Bronchial epithelial cell (primary cell): ENCODE measurements around the gene KASH5. TPM values are rescaled to one million over a fixed set of nuclear protein-coding genes. Genes with fewer than 3 reads are reported as not detected.
"Not testable (repeated sequence)": the region's sequence is repeated elsewhere in the genome, so short reads cannot be mapped to it uniquely, and the experiment has no call there.

Experiments
- DNase-seq: peaks from one replicate; pipeline ENCODE4 v3.0.0-alpha.2; 2010; ENCODE audit warnings: low read depth
- FAIRE-seq: peaks from 2 replicates; lab custom pipeline; 2011; peaks lifted over from hg19 to GRCh38; lab: Jason Lieb, UNC
- H3K27me3 ChIP-seq: 2 replicates; pipeline ENCODE4 v1.5.1; 2011; ENCODE audit warnings: low read length; ENCODE audit not compliant: control insufficient read depth, insufficient read depth
- H3K36me3 ChIP-seq: 2 replicates; pipeline ENCODE4 v1.5.1; 2011; ENCODE audit warnings: low read length; ENCODE audit not compliant: control insufficient read depth, insufficient read depth
- H3K4me3 ChIP-seq: 2 replicates; pipeline ENCODE4 v1.5.1; 2011; ENCODE audit warnings: mild to moderate bottlenecking, low read depth, low read length, control low read depth
- CTCF ChIP-seq: IDR thresholded peaks from 2 replicates; pipeline ENCODE4 v1.5.1; 2011; ENCODE audit warnings: mild to moderate bottlenecking, moderate library complexity, low read length, control low read depth, inconsistent platforms; ENCODE audit not compliant: insufficient read depth, severe bottlenecking
- total RNA-seq: library from RNA; depleted of rRNA; stranded (reverse); fragments of >200 nt; gene quantifications from 2 replicates; pipeline ENCODE4 v1.2.1, GENCODE V29; 2014

Gene KASH5
- total RNA-seq, 1 donor from 2014 or later = not detected

- no peak overlapping the region for H3K4me3 ChIP-seq
- FAIRE-seq = no peak
- H3K36me3 ChIP-seq = no peaks in the 10 kb centered on the region
- TF ChIP-seq CTCF = no peak
- H3K27me3 ChIP-seq = no peaks in the 10 kb centered on the region
- no peak for DNase-seq
Observed at GRCh38 chr19:49459388-49459787, 71.3 kb downstream of the KASH5 start.

GRCh38 chr19:49461130-49461529 lies 73.1 kb downstream of the KASH5 start:
- DNase-seq, H3K27me3 ChIP-seq, H3K4me3 ChIP-seq, FAIRE-seq, H3K36me3 ChIP-seq: not testable (repeated sequence)

GRCh38 chr19:49461656-49462055 lies 73.6 kb downstream of the KASH5 start:
- DNase-seq (no peak), FAIRE-seq (no peak)
- Histone ChIP-seq H3K36me3 (peaks cover 4% of the 10 kb centered on the region), H3K27me3 (no peaks in the 10 kb centered on the region), H3K4me3 (no peak overlapping the region)
- no peak for TF ChIP-seq CTCF

- peaks cover 4% of the 10 kb centered on the region for H3K36me3 ChIP-seq
Observed at GRCh38 chr19:49462492-49462891, 74.4 kb downstream of the KASH5 start.

GRCh38 chr19:49463960-49464740 lies 76.1 kb downstream of the KASH5 start:
- peaks cover 4% of the 10 kb centered on the region for H3K36me3 ChIP-seq
- TF ChIP-seq CTCF = no peak
- no peak overlapping the region for H3K4me3 ChIP-seq
- FAIRE-seq = no peak
- no peaks in the 10 kb centered on the region for H3K27me3 ChIP-seq
- no peak for DNase-seq

More at GRCh38 chr19:49462492-49462891, 74.4 kb downstream of the KASH5 start:
- Histone ChIP-seq H3K4me3 (no peak overlapping the region), H3K27me3 (no peaks in the 10 kb centered on the region)
- TF ChIP-seq CTCF = no peak
- FAIRE-seq (no peak), DNase-seq (no peak)

GRCh38 chr19:49465371-49465770 lies 77.3 kb downstream of the KASH5 start:
- FAIRE-seq (no peak), DNase-seq (no peak)
- Histone ChIP-seq H3K4me3 (no peak overlapping the region), H3K36me3 (peaks cover 4% of the 10 kb centered on the region), H3K27me3 (no peaks in the 10 kb centered on the region)
- TF ChIP-seq CTCF = no peak

Other genes with a start within 250 kb of the KASH5 start
- not detected in 2 replicates for gene HRC, start 232.9 kb upstream of the KASH5 start, total RNA-seq
- 11.1 and 18.6 TPM in 2 replicates for gene TRPM4, start 230.5 kb upstream of the KASH5 start, total RNA-seq
- gene SLC6A16, start 63.1 kb upstream of the KASH5 start, total RNA-seq = under 0.01 TPM in 1 of 2 replicates, not detected in the other
- gene CD37, start 52.8 kb upstream of the KASH5 start, total RNA-seq = not detected in 2 replicates
- gene TEAD2, start 25.8 kb upstream of the KASH5 start, total RNA-seq = 6.9 and 8.4 TPM in 2 replicates
- gene DKKL1, start 24.4 kb upstream of the KASH5 start, total RNA-seq = not detected in 2 replicates
- gene PTH2, start 35.2 kb downstream of the KASH5 start, total RNA-seq = not detected in 2 replicates
- not detected in 2 replicates for gene GFY, start 37.1 kb downstream of the KASH5 start, total RNA-seq
- gene SLC17A7, start 53.3 kb downstream of the KASH5 start, total RNA-seq = not detected in 2 replicates
- gene PIH1D1, start 63.6 kb downstream of the KASH5 start, total RNA-seq = 72.8 and 115 TPM in 2 replicates
- gene ALDH16A1, start 65.0 kb downstream of the KASH5 start, total RNA-seq = 17.5 and 29.2 TPM in 2 replicates
- not detected in 2 replicates for gene FLT3LG, start 86.0 kb downstream of the KASH5 start, total RNA-seq
- gene RPL13A, start 99.4 kb downstream of the KASH5 start, total RNA-seq = 3,501 and 4,161 TPM in 2 replicates
- 4,057 and 8,908 TPM in 2 replicates for gene RPS11, start 108.2 kb downstream of the KASH5 start, total RNA-seq
- 13.2 and 15.7 TPM in 2 replicates for gene FCGRT, start 124.4 kb downstream of the KASH5 start, total RNA-seq
- 0.77 and 3.9 TPM in 2 replicates for gene RCN3, start 139.8 kb downstream of the KASH5 start, total RNA-seq
- 71.1 and 78.0 TPM in 2 replicates for gene NOSIP, start 192.3 kb downstream of the KASH5 start, total RNA-seq
- 4.5 and 6.3 TPM in 2 replicates for gene PRRG2, start 193.1 kb downstream of the KASH5 start, total RNA-seq
- gene PRR12, start 202.9 kb downstream of the KASH5 start, total RNA-seq = 0.79 and 1.9 TPM in 2 replicates